HG02798 (cell line): ENCODE data around the gene PPEF2.

Source experiments
- ATAC-seq: cut with Tn5 transposase; IDR thresholded peaks from one replicate; pipeline ENCODE4 v1.9.1; 2021; ENCODE audit warnings: mild to moderate bottlenecking; ENCODE audit not compliant: unreplicated experiment, poor library complexity

PPEF2 gene

GRCh38 chr4:75834772-75835154 lies 67.5 kb downstream of the PPEF2 start:
- no peak for ATAC-seq

- no peak for ATAC-seq
Observed at GRCh38 chr4:75834095-75834771, 68.0 kb downstream of the PPEF2 start.

GRCh38 chr4:75831856-75832405 lies 70.3 kb downstream of the PPEF2 start:
- no peak for ATAC-seq

GRCh38 chr4:75830906-75831305 lies 71.3 kb downstream of the PPEF2 start:
- ATAC-seq, result no peak

- ATAC-seq, result no peak
Observed at GRCh38 chr4:75823812-75824211, 78.4 kb downstream of the PPEF2 start.

- ATAC-seq, result no peak
Observed at GRCh38 chr4:75822416-75822815, 79.8 kb downstream of the PPEF2 start.

- ATAC-seq, result no peak
Observed at GRCh38 chr4:75821966-75822365, 80.3 kb downstream of the PPEF2 start.

GRCh38 chr4:75821216-75821615 lies 81.0 kb downstream of the PPEF2 start:
- ATAC-seq, result no peak

GRCh38 chr4:75820676-75821075 lies 81.6 kb downstream of the PPEF2 start:
- no peak for ATAC-seq

GRCh38 chr4:75820197-75820596 lies 82.1 kb downstream of the PPEF2 start:
- no peak for ATAC-seq

- no peak for ATAC-seq
Observed at GRCh38 chr4:75819121-75819520, 83.1 kb downstream of the PPEF2 start.

GRCh38 chr4:75817901-75818300 lies 84.4 kb downstream of the PPEF2 start:
- no peak for ATAC-seq
